Stimulated activated CD8-positive, alpha-beta memory T cell treated with anti-CD3 and anti-CD28 coated beads, Interleukin-15, amount 100 ng/mL, for 48 hours (primary cell): ENCODE data around the gene TMEM115.

ENCODE experiments used
- DNase-seq, 2 donors: peaks; one replicate each; pipeline ENCODE4 v3.0.0-alpha.2; 2020; ENCODE audit warnings: low read depth in 2 of 2

Gene TMEM115

GRCh38 chr3:50334339-50335075 is 24.8 kb downstream of the TMEM115 start:
- DNase-seq: no peak

GRCh38 chr3:50333744-50334328 is 25.5 kb downstream of the TMEM115 start:
- no peak for DNase-seq

- no peak for DNase-seq
Observed at GRCh38 chr3:50331364-50331907, 27.9 kb downstream of the TMEM115 start.

GRCh38 chr3:50330330-50330729 is 29.0 kb downstream of the TMEM115 start:
- no peak for DNase-seq

- peak; percentile 92 for DNase-seq
Observed at GRCh38 chr3:50327943-50328691, 31.2 kb downstream of the TMEM115 start, which contains the start of gene TUSC2. Gene TUSC2, minus strand, starts transcription at chr3:50328223. Its CDS starts 124 bp downstream, at chr3:50328099.

- DNase-seq: no peak
Observed at GRCh38 chr3:50327129-50327528, 32.2 kb downstream of the TMEM115 start.

GRCh38 chr3:50326182-50326541 is 33.2 kb downstream of the TMEM115 start:
- DNase-seq: no peak

- DNase-seq: no peak
Observed at GRCh38 chr3:50325497-50326181, 33.7 kb downstream of the TMEM115 start.

- no peak for DNase-seq
Observed at GRCh38 chr3:50325113-50325480, 34.2 kb downstream of the TMEM115 start.

GRCh38 chr3:50324351-50325112 is 34.8 kb downstream of the TMEM115 start:
- DNase-seq: peak; percentile 47 to 53

- no peak for DNase-seq
Observed at GRCh38 chr3:50323614-50324199, 35.6 kb downstream of the TMEM115 start.

GRCh38 chr3:50323092-50323600 is 36.2 kb downstream of the TMEM115 start:
- DNase-seq: no peak

- DNase-seq: no peak
Observed at GRCh38 chr3:50322386-50323091, 36.8 kb downstream of the TMEM115 start, which contains the start of gene HYAL2. Gene HYAL2, minus strand, starts transcription at chr3:50322745. Its CDS starts 2,256 bp downstream, at chr3:50320489.

GRCh38 chr3:50322115-50322385 is 37.3 kb downstream of the TMEM115 start:
- no peak for DNase-seq

GRCh38 chr3:50321336-50322114 is 37.8 kb downstream of the TMEM115 start:
- DNase-seq: peak; percentile 73

- peak; percentile 44 to 45 for DNase-seq
Observed at GRCh38 chr3:50320853-50321335, 38.4 kb downstream of the TMEM115 start.

GRCh38 chr3:50319894-50320625 is 39.3 kb downstream of the TMEM115 start:
- DNase-seq: no peak

- no peak for DNase-seq
Observed at GRCh38 chr3:50319181-50319893, 40.0 kb downstream of the TMEM115 start.
